Suprapubic skin (tissue), 4 donors: ENCODE results near the gene CAB39L. TPM values are rescaled to one million over a fixed set of nuclear protein-coding genes. Genes with fewer than 3 reads are reported as not detected.

Experiments
- DNase-seq, 2 donors: peaks; one replicate each; pipeline ENCODE4 v3.0.0-alpha.2; 2019; ENCODE audit warnings: low spot score in 2 of 2
- H3K27ac ChIP-seq: fragments of 200-600 bp; sonication (generic); one replicate; pipeline ENCODE4 v1.5.1; 2019
- H3K27me3 ChIP-seq: fragments of 200-600 bp; sonication (generic); one replicate; pipeline ENCODE4 v1.5.1; 2019
- H3K36me3 ChIP-seq: fragments of 200-600 bp; sonication (generic); one replicate; pipeline ENCODE4 v1.5.1; 2019
- H3K4me1 ChIP-seq: fragments of 200-600 bp; sonication (generic); one replicate; pipeline ENCODE4 v1.5.1; 2019
- H3K4me3 ChIP-seq: fragments of 200-600 bp; sonication (generic); one replicate; pipeline ENCODE4 v1.5.1; 2019; ENCODE audit warnings: mild to moderate bottlenecking
- H3K9me3 ChIP-seq: fragments of 200-600 bp; sonication (generic); one replicate; pipeline ENCODE4 v1.5.1; 2019
- CTCF ChIP-seq, 2 donors: fragments of 200-600 bp in 1 of 2; fragments of 450-650 bp in 1 of 2; sonication (generic) in 1 of 2; IDR thresholded peaks; one replicate each; pipeline ENCODE4 v1.5.1; 2016 to 2019; ENCODE audit warnings: antibody characterized with exemption in 2 of 2, mild to moderate bottlenecking in 1 of 2, moderate library complexity in 1 of 2
- EP300 ChIP-seq: sonication (generic); formaldehyde crosslinking; IDR thresholded peaks from one replicate; pipeline ENCODE4 v1.6.1; 2017; ENCODE audit warnings: antibody characterized with exemption
- POLR2A ChIP-seq, 2 donors: fragments of 450-650 bp; IDR thresholded peaks; one replicate each; pipeline ENCODE4 v1.6.1; 2017; ENCODE audit warnings: antibody characterized with exemption in 2 of 2, mild to moderate bottlenecking in 2 of 2, moderate library complexity in 2 of 2
- POLR2AphosphoS5 ChIP-seq, 3 donors: sonication (generic); formaldehyde crosslinking; IDR thresholded peaks; one replicate each; pipeline ENCODE4 v1.6.1; 2017; ENCODE audit warnings: antibody characterized with exemption in 3 of 3
- WGBS: methylation state at CpG from one replicate; pipeline ENCODE4 v1.1.5; 2018; 5-methylcytosine and 5-hydroxymethylcytosine counted together
- total RNA-seq, 4 donors: library from RNA; depleted of rRNA; stranded (reverse); fragments of >200 nt; gene quantifications; one replicate each; pipeline ENCODE4 v1.1.0, GENCODE V29; 2016

Gene CAB39L
- total RNA-seq, 4 donors from 2014 or later, result 17.8 to 45.1 (median 28.6) TPM

DNA sequence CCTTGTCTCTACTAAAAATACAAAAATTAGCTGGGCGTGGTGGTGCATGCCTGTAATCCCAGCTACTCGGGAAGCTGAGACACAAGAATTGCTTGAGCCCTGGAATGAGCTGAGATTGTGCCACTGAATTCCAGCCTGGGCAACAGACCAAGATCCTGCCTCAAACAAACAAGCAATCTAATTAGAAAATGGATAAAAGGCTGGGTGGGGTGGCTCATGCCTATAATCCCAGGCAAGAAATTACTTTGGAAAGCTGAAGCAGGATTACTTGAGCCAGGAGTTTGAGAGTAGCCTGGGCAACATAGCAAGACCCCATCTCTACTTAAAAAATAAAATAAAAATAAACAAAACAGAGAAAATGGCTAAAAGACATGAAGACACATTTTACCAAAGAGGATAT lies 77.0 kb downstream of the CAB39L start:
- peak overlapping the region; percentile 62 for H3K27ac ChIP-seq
- no peak for DNase-seq
- H3K27me3 ChIP-seq, result no peaks in the 10 kb centered on the region
- WGBS, result 63% methylated on average over 2 of the region's 2 CpGs
- H3K4me1 ChIP-seq, result peaks cover 7% of the 10 kb centered on the region
- no peaks in the 10 kb centered on the region for H3K36me3 ChIP-seq
- peaks cover 6% of the 10 kb centered on the region for H3K9me3 ChIP-seq
- TF ChIP-seq POLR2A (IDR thresholded peaks at IDR 0.05) (no peak), CTCF (IDR thresholded peaks at IDR 0.05) (no peak), EP300 (no peak), POLR2AphosphoS5 (IDR thresholded peaks at IDR 0.05) (no peak)
- no peak overlapping the region for H3K4me3 ChIP-seq

GRCh38 chr13:49357694-49358093 lies 86.2 kb downstream of the CAB39L start:
- WGBS, result 63% methylated on average over 2 of the region's 2 CpGs
- DNase-seq, result no peak
- no peak for TF ChIP-seq POLR2AphosphoS5 (IDR thresholded peaks at IDR 0.05)
- no peak for TF ChIP-seq CTCF (IDR thresholded peaks at IDR 0.05)
- no peak for TF ChIP-seq EP300
- TF ChIP-seq POLR2A (IDR thresholded peaks at IDR 0.05), result no peak
- Histone ChIP-seq H3K36me3 (peaks cover 10% of the 10 kb centered on the region), H3K27me3 (no peaks in the 10 kb centered on the region), H3K27ac (peak overlapping the region; percentile 64), H3K9me3 (no peaks in the 10 kb centered on the region), H3K4me3 (no peak overlapping the region), H3K4me1 (no peaks in the 10 kb centered on the region)

GRCh38 chr13:49356223-49356622 lies 87.6 kb downstream of the CAB39L start:
- Histone ChIP-seq H3K4me1 (no peaks in the 10 kb centered on the region), H3K4me3 (no peak overlapping the region), H3K36me3 (peaks cover 10% of the 10 kb centered on the region), H3K27me3 (no peaks in the 10 kb centered on the region), H3K27ac (peak overlapping the region; percentile 64), H3K9me3 (no peaks in the 10 kb centered on the region)
- DNase-seq, result no peak
- no peak for TF ChIP-seq EP300
- no peak for TF ChIP-seq POLR2A (IDR thresholded peaks at IDR 0.05)
- no peak for TF ChIP-seq CTCF (IDR thresholded peaks at IDR 0.05)
- TF ChIP-seq POLR2AphosphoS5 (IDR thresholded peaks at IDR 0.05), result no peak

- Histone ChIP-seq H3K27me3 (no peaks in the 10 kb centered on the region), H3K4me3 (no peak overlapping the region), H3K36me3 (peaks cover 10% of the 10 kb centered on the region), H3K4me1 (no peaks in the 10 kb centered on the region), H3K9me3 (no peaks in the 10 kb centered on the region), H3K27ac (peak overlapping the region; percentile 57)
- 60% methylated on average over 1 of the region's 1 CpG for WGBS
- DNase-seq, result no peak
- no peak for TF ChIP-seq CTCF (IDR thresholded peaks at IDR 0.05)
- no peak for TF ChIP-seq POLR2A (IDR thresholded peaks at IDR 0.05)
- TF ChIP-seq EP300, result no peak
- no peak for TF ChIP-seq POLR2AphosphoS5 (IDR thresholded peaks at IDR 0.05)
These were observed 89.1 kb downstream of the CAB39L start for GRCh38 chr13:49354719-49355118.

- peak overlapping the region; percentile 57 for H3K27ac ChIP-seq
- DNase-seq, result no peak
- 66% methylated on average over 3 of the region's 3 CpGs for WGBS
- no peaks in the 10 kb centered on the region for H3K9me3 ChIP-seq
- TF ChIP-seq POLR2A (IDR thresholded peaks at IDR 0.05), result no peak
- TF ChIP-seq EP300, result no peak
- TF ChIP-seq POLR2AphosphoS5 (IDR thresholded peaks at IDR 0.05), result no peak
- TF ChIP-seq CTCF (IDR thresholded peaks at IDR 0.05), result no peak
- no peaks in the 10 kb centered on the region for H3K27me3 ChIP-seq
- H3K4me1 ChIP-seq, result no peaks in the 10 kb centered on the region
- H3K36me3 ChIP-seq, result peaks cover 6% of the 10 kb centered on the region
- no peak overlapping the region for H3K4me3 ChIP-seq
These were observed 90.0 kb downstream of the CAB39L start for GRCh38 chr13:49353908-49354307.
